Caco-2 (cell line): ENCODE results near the gene PTPRN2. TPM values are rescaled to one million over a fixed set of nuclear protein-coding genes. Genes with fewer than 3 reads are reported as not detected.

Experiments
- BruUV-seq: library from RNA; stranded (reverse); fragments of 400-500 nt; replicated peaks from 2 replicates; lab custom pipeline; 2021; lab: Mats Ljungman, UMichigan
- CTCF ChIA-PET: fragments of 300-600 bp; sonication (Branson Sonifier 250); formaldehyde crosslinking; loops from one replicate; lab custom pipeline; 2022; ENCODE audit warnings: antibody characterized with exemption; lab: Charles Lee
- POLR2A ChIA-PET: fragments of 300-600 bp; sonication (Branson Sonifier 250); formaldehyde crosslinking; loops from one replicate; lab custom pipeline; 2022; ENCODE audit warnings: antibody characterized with exemption; lab: Charles Lee
- DNase-seq, 2 experiments: peaks; one replicate each; pipeline versions ENCODE4 v3.0.0 to v3.0.0-alpha.2; 2020 to 2022
- H3K27me3 ChIP-seq: replicated peaks from 2 replicates; pipeline ENCODE4 v1.6.0; 2011; ENCODE audit warnings: low read length; ENCODE audit not compliant: control insufficient read depth, insufficient read depth
- H3K36me3 ChIP-seq: 2 replicates; pipeline ENCODE4 v1.5.1; 2011; ENCODE audit warnings: low read length; ENCODE audit not compliant: control insufficient read depth, insufficient read depth
- H3K4me1 ChIP-seq: fragments of 250-450 bp; sonication (Bioruptor Pico); 2 replicates; pipeline ENCODE4 v1.5.1; 2020; ENCODE audit warnings: mild to moderate bottlenecking
- H3K4me3 ChIP-seq: 2 replicates; pipeline ENCODE4 v1.5.1; 2011; ENCODE audit warnings: low read depth, mild to moderate bottlenecking, control low read depth, low read length
- H3K9me3 ChIP-seq: fragments of 250-450 bp; sonication (Bioruptor Pico); 2 replicates; pipeline ENCODE4 v1.5.1; 2020; ENCODE audit warnings: mild to moderate bottlenecking, moderate library complexity
- H3K27ac Mint-ChIP-seq: one replicate; pipeline ENCODE4 v1.8.0; 2022; ENCODE audit warnings: mixed read lengths; ENCODE audit not compliant: unreplicated experiment
- H3K27me3 Mint-ChIP-seq: one replicate; pipeline ENCODE4 v1.8.0; 2022; ENCODE audit warnings: mixed read lengths; ENCODE audit not compliant: insufficient read depth, unreplicated experiment
- H3K36me3 Mint-ChIP-seq: one replicate; pipeline ENCODE4 v1.8.0; 2022; ENCODE audit warnings: mild to moderate bottlenecking, mixed read lengths; ENCODE audit not compliant: insufficient read depth, unreplicated experiment
- H3K4me1 Mint-ChIP-seq: one replicate; pipeline ENCODE4 v1.8.0; 2022; ENCODE audit warnings: low read depth, mixed read lengths; ENCODE audit not compliant: unreplicated experiment
- H3K4me3 Mint-ChIP-seq: one replicate; pipeline ENCODE4 v1.8.0; 2022; ENCODE audit warnings: mild to moderate bottlenecking, moderate library complexity, mixed read lengths; ENCODE audit not compliant: unreplicated experiment
- H3K9me3 Mint-ChIP-seq: one replicate; pipeline ENCODE4 v1.8.0; 2022; ENCODE audit warnings: mixed read lengths; ENCODE audit not compliant: unreplicated experiment
- CTCF ChIP-seq, 2 experiments: fragments of 200-600 bp in 1 of 2; IDR thresholded peaks; 1 replicate in 1 of 2; 2 replicates in 1 of 2; pipeline versions ENCODE4 v1.5.1 to v1.8.0; 2011 to 2022; ENCODE audit warnings: antibody characterized with exemption in 1 of 2, control low read depth in 1 of 2, inconsistent platforms in 1 of 2, low read depth in 1 of 2, low read length in 1 of 2, mild to moderate bottlenecking in 1 of 2, moderate library complexity in 1 of 2; ENCODE audit not compliant: insufficient read depth in 1 of 2, severe bottlenecking in 1 of 2, unreplicated experiment in 1 of 2
- intact Hi-C: fragments of 100-400 bp; cut with micrococcal nuclease; formaldehyde crosslinking; loops from one replicate; pipeline ENCODE4 v1.10.0; 2022; ENCODE audit not compliant: unreplicated experiment
- total RNA-seq: library from RNA; stranded (reverse); gene quantifications from 2 replicates; pipeline ENCODE4 v1.2.3, GENCODE V29; 2022

The PTPRN2 gene
- total RNA-seq, 1 experiment from 2014 or later, result 1.4 TPM

GRCh38 chr7:158016180-158017097, 571.2 kb downstream of the PTPRN2 start:
- CTCF ChIA-PET, result no interaction called here
- intact Hi-C loops, result no loop called here
- Histone ChIP-seq H3K27me3 (no peaks in the 10 kb centered on the region), H3K4me1 (no peaks in the 10 kb centered on the region), H3K36me3 (no peaks in the 10 kb centered on the region), H3K9me3 (no peaks in the 10 kb centered on the region), H3K4me3 (no peak overlapping the region)
- Mint-ChIP-seq H3K27ac (no peak overlapping the region), H3K4me3 (no peak overlapping the region), H3K27me3 (no peaks in the 10 kb centered on the region), H3K36me3 (no peaks in the 10 kb centered on the region), H3K4me1 (no peaks in the 10 kb centered on the region), H3K9me3 (no peaks in the 10 kb centered on the region)
- POLR2A ChIA-PET, result no interaction called here
- no peak for TF ChIP-seq CTCF (IDR thresholded peaks at IDR 0.05; ENCODE audit: insufficient read depth in 1 of 2, low read depth in 1 of 2, low read length in 1 of 2, severe bottlenecking in 1 of 2, unreplicated experiment in 1 of 2)
- peak in 1 of 2 experiments; percentile 23 for DNase-seq
- BruUV-seq, result no TSS peak

- Histone ChIP-seq H3K4me1 (no peaks in the 10 kb centered on the region), H3K36me3 (no peaks in the 10 kb centered on the region), H3K9me3 (no peaks in the 10 kb centered on the region), H3K27me3 (no peaks in the 10 kb centered on the region), H3K4me3 (no peak overlapping the region)
- H3K4me1 Mint-ChIP-seq, result no peaks in the 10 kb centered on the region
- intact Hi-C loops, result no loop called here
- BruUV-seq, result no TSS peak
- H3K36me3 Mint-ChIP-seq, result no peaks in the 10 kb centered on the region
- POLR2A ChIA-PET, result no interaction called here
- peak in 1 of 2 experiments; percentile 5 for DNase-seq
- no peak overlapping the region for H3K4me3 Mint-ChIP-seq
- no peak overlapping the region for H3K27ac Mint-ChIP-seq
- no peak for TF ChIP-seq CTCF (IDR thresholded peaks at IDR 0.05; ENCODE audit: insufficient read depth in 1 of 2, low read depth in 1 of 2, low read length in 1 of 2, severe bottlenecking in 1 of 2, unreplicated experiment in 1 of 2)
- no peaks in the 10 kb centered on the region for H3K9me3 Mint-ChIP-seq
- CTCF ChIA-PET, result no interaction called here
- no peaks in the 10 kb centered on the region for H3K27me3 Mint-ChIP-seq
These were observed 572.0 kb downstream of the PTPRN2 start for GRCh38 chr7:158015403-158016179.

- no peaks in the 10 kb centered on the region for H3K4me1 Mint-ChIP-seq
- Histone ChIP-seq H3K4me3 (no peak overlapping the region), H3K36me3 (no peaks in the 10 kb centered on the region), H3K9me3 (no peaks in the 10 kb centered on the region), H3K27me3 (no peaks in the 10 kb centered on the region), H3K4me1 (no peaks in the 10 kb centered on the region)
- H3K36me3 Mint-ChIP-seq, result no peaks in the 10 kb centered on the region
- no peaks in the 10 kb centered on the region for H3K9me3 Mint-ChIP-seq
- H3K4me3 Mint-ChIP-seq, result no peak overlapping the region
- H3K27me3 Mint-ChIP-seq, result no peaks in the 10 kb centered on the region
- POLR2A ChIA-PET, result no interaction called here
- no peak overlapping the region for H3K27ac Mint-ChIP-seq
- CTCF ChIA-PET, result no interaction called here
- BruUV-seq, result no TSS peak
- TF ChIP-seq CTCF (IDR thresholded peaks at IDR 0.05; ENCODE audit: insufficient read depth in 1 of 2, low read depth in 1 of 2, low read length in 1 of 2, severe bottlenecking in 1 of 2, unreplicated experiment in 1 of 2), result no peak
- DNase-seq, result no peak
- intact Hi-C loops, result no loop called here
These were observed 572.6 kb downstream of the PTPRN2 start for GRCh38 chr7:158014976-158015375.
